GM19043 (cell line): ENCODE results near the gene OSBPL5.

ENCODE experiments used
- ATAC-seq: cut with Tn5 transposase; IDR thresholded peaks from one replicate; pipeline ENCODE4 v1.9.1; 2021; ENCODE audit warnings: low read depth; ENCODE audit not compliant: unreplicated experiment

OSBPL5 gene

DNA sequence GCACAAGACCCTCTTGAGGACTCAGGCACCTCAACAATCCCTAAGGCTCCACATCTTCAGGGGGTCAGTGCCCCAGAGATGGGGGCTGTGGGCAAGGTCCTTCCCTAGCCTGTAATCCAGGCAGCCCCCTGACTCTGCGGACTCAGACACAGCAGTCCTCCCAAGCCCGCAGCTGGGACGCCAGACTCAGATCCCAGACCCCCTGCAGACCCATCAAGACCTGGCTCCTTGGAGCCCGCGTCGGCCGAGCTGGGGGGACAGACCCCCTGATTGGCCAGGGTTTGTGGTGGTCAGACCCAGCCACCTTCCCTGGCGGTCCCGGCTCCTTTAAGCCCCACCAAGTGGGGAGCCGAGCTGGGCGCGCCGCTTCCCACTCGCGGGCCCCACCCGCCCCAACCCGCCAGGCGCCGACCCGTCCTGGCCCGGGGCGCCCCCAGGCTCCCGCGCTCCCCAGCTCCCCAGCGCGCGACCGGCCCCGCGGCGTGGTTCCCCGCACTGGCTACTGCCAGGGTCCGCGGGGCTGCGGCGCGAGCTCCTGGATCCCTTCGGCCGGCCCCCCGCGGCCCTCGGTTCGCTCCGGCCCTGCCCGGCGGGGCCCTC, 458 bp downstream of the OSBPL5 start:
- ATAC-seq = no peak

DNA sequence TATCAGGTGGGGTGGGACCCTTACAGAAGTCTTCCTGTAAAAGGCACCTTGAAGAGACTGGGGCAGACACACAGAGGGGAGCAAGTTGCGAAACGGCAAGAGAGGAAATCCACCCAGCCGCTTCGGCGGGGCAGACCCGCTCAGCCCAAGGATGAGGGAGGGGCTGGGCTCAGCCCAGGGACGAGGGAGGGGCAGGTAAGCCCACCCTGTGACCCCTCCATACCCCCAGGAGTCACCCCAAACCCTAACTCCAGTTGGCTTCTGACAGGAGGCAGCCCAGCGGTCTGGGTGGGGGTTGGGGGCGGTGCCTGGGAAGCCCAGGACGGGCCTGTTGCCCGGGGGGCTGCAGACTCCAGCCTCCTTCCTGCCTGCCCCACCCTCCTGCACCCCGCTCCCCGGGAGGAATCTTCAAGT, 965 bp downstream of the OSBPL5 start:
- ATAC-seq = no peak

DNA sequence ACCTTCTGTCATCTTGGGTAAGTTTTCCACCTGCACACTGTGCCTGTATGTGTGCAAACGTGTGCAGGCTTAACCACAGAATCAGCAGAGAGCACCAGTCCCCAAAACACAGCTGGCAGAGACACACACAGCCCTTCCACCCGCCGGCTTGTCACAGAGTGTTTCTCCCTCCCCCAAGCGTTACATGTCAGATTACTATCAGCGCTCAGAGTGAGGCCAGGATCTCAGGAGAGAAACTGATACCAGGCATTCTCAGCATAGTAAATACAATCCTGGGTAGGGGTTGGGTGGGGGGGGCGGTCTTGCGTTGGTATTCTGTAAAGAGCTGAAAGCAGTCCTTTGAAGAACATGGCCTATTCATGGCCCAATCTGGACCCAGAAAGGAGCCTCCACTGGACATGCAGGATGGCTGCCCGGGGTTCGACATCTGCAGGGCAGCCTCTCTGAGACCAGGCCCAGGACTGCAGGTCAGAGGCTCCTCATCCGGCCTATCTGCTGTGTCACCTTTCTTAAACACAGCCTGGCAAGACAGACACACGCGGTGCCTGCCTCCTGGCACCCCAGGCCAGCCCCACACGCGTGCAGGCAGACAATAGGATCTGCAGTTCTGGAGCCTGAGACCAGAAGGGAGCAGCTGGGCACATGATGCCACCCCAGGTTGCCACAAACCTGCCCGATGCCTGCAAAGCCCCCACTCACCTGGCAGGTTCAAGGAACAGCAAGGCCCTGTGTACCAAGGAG, 1.7 kb downstream of the OSBPL5 start:
- no peak for ATAC-seq

DNA sequence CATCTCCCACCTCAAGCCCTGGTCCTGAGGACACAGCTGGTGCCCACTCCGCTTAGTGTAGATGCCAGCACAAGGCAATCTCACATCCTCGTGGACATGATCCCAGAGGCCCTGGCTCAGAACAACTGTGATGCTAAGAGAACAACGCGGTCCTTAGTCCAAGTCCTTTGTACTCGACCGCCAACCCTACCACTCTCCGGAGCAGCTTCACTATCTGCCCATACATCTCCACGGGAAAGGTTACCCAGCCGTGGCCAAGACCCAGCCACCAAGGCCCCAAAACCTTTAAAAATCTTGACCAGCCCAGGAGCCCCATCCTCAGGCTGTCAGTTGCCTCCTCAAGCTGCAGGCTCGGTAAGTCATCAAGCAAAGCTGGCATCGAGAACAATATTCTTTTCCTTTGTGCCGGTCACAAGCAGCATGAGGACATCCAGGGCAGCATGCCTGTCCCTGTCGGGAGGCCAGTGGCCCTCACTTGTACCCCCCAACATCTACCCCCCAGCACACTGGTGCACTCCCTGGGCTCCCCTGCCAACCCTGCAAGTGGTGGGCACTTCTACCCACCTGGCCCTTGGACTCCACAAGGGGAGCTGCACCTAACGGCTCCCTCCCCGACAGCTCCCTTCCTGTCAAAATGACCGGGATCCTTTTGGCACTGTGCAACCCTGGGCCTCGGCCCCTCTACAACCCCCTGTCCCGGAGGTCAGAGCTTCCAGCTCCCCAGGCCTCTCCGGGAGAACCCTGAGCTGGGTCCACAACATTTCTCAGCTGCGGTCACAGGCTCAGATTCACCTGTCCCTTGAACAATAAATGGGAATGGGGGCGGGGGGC, 2.5 kb downstream of the OSBPL5 start:
- no peak for ATAC-seq

DNA sequence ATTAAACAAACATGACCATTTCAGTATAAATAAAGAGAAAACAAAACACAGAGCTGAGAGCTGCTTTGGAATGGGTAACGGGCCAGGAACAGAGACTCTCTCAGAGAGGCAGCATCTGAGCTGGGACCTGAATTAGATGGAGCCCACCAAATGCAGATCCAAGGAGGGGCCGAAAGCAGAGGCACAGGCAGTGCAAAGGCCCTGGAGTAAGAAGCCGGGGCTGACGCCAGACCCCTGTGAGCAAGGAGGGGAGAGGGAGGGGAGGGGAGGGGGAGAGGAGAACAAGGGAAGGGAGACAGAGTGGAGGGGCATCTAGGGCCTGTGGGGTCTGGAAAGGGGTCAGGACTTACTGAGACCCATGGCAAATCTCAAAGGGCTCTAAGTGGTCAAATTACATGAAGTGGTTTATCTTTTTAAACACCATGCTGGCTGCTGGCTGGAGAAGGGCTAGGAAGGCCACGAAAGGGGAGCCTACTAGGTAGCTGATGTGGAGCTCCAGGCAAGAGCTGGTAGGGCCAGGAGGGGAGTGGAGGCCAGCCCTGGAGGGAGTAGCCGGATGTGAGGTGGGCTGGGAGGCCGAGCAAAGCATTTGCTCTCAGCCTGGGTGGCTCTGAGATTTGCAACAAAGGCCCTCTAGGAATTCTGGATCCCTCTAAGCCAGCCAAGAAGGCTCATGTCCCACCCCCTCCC, 3.2 kb downstream of the OSBPL5 start:
- no peak for ATAC-seq

DNA sequence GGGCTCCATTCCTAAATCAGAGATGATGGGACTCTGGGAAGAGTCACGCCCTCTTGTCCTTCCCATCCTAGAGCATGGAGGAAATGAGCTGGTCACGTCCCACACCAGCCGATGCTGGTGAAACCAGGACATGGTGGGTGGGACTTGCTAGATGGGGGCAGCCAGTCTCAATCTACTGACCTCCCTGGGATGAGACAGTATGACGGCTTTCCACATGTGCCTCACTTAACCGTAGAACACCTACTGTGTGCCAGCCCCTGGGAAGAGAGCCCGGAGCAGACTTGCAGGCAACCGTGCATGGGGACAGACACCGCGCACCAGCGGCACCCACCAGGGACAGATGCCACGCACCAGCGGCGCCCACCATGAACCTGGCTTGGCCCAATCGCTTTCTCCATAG, 3.8 kb downstream of the OSBPL5 start:
- no peak for ATAC-seq

DNA sequence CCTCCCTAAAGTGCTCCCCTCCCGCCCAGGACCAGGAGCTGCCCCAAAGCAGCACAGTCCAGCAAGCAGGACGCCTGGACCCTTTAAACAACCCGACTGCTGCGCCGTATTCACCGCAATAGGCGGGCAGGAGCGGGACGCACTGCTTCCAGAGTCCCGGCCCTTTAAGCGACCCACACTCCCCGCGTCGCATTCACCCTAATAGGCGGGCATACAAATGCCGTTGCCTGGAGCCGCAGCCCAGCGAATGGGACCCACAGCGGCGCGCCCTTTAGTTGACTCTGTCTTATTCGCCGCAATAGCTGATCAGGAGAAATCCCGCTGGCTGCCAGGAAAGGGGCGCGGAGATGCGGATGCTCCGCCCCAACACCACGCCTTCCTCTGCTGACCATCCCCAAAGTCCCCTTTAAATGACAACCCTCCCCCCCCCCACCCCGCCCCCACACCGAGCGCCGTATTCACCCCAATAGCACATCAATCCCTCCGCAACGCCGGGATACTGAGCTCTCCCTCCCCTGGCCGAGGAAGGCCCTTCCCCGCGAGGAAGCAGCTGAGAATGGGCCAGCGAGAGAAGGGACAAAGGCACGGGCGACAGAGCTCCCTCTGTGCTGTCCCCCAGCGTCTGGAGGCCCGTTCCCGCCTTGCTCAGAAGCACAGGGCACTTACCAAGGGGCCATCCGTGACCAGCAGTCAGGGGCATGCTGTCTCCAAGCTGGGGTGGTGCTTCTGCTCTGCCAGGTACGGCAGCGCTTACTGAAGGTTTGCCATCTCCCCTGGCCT, 4.7 kb downstream of the OSBPL5 start:
- no peak for ATAC-seq

DNA sequence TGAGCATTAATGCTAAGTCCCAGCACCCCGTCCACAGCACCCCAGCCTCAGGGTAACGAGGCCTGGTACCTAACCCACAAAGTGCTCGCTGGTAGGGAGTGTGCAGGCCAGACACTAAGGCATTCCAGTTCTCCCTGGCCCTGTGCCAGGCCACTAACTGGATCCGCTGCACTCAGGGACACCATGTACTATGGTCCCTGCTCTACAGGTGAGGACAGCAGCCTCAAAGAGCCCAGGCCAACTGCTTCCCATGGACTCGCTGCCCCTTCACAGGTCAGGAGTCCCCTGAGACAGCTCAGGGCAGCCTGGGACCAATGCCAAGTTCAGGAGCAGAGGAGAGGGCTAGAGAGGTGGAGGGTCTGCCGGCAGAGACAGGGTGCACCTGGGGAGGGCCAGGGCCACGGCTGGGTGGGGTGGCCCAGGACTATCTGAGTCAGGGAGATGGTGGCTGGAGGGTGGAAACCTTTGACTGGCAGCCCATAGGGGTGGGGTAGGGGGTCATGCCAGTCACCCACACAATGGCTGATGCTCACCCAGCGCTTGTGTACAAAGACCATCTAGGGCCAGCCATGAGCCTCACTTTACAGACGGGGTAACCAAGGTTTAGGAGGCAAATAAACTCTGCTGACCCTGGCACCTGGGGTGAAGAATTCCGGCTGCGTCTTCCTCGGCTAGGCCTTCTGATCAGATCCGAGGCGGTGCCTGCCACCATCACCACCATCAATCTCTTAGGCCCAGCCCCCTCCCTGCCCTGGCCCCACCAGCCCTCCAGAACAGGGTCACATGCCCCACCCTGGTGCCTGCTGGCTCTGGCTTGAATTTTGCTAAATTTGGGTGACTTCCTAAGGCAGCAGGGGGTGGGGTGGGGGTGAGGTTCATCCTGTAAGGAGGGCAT, 5.6 kb downstream of the OSBPL5 start:
- no peak for ATAC-seq

DNA sequence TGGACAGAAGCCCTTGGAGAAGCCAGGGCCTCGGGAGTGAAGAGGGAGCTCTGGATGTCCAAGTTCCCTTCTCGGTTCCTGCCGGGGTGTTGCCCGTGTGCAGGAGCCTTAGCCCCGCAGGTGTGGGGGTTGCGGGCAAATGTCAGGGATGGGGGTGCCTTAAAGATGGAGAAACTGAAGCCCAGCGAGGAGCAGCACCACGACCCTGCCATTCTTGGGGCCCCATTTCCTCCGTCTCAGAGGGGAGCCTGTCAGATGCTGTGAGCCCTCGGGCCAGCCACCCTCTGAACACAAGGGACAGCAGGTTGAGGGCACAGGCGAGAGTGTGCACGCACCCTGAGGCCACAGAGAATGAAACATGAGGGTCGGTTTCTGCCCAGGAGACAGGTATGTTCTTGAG, 6.3 kb downstream of the OSBPL5 start:
- ATAC-seq = no peak

DNA sequence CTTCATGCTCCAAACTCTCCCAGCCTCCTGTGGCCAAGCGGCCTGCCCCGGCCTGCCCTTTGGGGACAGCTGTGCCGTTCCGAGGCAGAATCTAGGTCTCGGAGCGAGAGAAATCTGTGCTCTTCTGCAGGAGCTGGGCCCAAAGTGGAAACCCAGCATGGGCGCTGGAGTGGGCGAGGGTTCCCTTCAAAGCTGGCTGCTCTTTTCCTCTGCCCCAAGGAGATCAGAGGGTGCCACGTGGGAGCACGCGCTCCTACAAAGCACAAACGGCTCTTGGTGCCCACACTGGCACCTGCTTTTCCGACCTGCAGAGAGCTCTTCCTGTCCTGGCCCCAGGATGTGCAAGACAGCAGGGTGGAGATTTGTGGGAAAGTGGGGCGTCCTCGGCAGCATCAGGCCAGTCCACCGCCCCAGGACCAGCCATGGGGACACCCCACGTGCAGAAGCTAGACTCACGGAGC, 6.9 kb downstream of the OSBPL5 start:
- ATAC-seq = no peak

DNA sequence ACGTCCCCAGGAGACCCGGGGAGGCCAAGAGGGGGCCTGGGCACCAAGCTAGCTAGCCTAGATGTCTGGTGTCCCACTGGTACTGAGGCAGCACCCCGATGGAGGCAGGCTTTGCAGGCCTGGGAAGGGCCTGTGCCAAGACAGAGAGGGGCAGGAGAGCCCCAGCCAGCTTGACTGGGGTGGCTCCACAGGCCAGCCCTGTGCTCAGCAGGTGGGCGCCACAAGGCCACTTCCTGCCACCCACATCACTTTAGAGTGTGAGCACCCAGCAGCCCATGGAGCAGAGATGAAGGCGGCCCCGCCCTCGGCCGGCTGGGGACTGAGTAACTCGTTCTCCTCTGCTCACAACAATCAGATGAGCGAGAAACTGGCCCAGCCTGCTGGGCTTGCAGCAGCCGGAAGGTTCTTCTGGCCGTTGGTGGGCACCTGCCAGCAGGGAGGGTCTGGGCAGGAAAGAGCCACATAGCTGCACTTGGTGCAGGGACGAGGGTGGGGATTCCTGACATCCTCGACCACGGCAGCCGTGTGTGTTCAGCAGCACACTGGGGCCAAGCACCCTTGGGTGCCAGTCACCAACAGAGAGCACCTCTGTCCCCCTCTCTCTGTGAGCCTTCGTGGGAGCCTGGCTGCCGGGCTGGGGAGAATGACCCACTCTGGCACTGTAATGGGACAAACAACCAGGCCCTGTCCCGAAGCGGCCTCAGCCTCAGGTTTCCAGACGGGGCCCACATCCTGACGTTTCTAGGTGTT, 7.6 kb downstream of the OSBPL5 start:
- no peak for ATAC-seq

DNA sequence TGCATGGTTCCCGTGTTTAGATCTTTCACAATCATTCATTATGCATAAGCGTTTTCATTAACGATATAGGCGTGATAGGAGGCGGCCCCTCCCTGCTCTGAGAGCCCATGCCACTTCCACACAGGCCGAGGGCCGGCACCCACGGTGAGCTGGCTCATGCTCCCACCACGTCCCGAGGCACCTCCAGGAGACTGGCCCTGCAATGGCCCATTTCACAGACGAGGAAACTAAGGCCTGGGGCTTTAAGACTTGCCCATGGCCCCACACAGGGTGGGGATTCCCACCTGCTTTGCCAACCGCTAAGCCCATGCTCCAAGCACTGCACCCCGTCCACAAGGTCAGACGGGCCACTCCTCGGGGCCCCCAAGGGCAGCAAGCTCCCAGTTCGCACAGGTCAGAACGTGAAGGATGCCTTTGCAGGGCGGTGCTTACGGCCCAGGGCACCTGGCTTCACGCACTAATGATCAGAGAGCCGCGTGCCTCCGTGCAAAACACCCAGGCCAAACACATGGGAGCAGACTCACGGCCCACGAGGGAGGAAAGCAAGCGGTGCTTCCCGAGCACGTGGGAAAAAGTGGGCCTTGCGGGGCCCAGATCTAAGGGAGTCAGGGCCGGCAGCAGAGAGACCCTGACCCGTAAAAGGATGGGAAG, 8.3 kb downstream of the OSBPL5 start:
- ATAC-seq = no peak

DNA sequence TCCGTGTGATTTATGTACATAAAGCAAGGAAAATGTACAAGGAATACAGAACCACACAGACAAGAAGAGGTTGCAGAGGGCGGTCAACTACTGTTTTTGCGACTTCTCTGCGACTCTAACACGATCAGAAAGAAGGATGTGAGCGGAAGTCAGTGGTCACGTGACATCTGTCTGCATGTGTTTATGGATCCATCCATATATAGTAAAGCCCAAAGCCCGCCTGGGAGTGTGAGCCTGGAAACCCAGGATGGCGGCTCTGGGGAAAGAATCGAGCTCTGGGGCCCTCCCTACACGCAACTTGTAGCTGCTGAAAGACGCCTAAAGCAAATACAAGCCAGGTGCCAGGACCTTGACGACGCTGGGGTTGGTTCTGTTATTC, 8.8 kb downstream of the OSBPL5 start:
- ATAC-seq = no peak

DNA sequence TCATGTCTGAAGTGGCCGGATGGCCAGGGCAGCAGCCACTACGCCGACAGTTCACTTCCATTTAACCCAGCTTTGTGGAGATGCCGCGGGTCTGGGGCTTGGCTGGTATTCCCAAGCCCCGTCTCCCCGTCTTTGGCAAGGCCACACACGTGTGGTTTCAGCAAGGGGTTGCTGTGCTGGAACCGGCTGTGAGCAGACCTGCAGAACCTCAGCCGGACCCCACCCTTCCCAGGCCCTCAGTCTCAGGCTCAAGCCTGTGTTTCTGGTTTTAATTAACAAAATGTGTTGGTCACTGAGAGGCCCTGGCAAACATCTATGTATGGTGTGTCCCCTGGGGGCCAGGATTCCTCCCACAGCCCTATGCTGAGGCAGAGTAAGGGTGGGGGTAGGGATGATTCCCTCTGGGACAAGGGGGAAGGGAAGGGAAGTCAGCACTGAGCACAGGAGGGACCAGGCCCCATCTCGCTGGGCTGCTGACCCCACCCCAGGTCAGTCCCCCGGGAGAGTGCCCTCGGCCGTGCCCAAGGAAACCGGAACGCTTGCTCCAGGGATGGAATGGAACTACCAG, 9.3 kb downstream of the OSBPL5 start:
- no peak for ATAC-seq

DNA sequence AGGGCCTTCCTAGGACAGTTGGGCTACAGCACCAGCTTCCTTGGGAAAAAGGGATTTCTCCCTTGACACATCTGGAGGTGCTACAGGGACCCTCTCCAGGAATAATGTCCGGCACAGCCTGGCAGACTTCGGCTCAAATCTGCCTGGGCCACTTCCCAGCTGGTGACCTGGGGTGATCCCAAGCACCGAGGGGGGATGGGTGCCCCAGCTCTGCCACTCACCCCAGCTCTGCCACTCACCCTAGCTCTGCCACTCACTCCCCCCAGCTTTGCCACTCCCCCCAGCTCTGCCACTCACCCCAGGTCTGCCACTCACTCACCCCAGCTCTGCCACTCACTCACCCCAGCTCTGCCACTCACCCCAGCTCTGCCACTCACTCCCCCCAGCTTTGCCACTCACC, 9.9 kb downstream of the OSBPL5 start:
- ATAC-seq = no peak

DNA sequence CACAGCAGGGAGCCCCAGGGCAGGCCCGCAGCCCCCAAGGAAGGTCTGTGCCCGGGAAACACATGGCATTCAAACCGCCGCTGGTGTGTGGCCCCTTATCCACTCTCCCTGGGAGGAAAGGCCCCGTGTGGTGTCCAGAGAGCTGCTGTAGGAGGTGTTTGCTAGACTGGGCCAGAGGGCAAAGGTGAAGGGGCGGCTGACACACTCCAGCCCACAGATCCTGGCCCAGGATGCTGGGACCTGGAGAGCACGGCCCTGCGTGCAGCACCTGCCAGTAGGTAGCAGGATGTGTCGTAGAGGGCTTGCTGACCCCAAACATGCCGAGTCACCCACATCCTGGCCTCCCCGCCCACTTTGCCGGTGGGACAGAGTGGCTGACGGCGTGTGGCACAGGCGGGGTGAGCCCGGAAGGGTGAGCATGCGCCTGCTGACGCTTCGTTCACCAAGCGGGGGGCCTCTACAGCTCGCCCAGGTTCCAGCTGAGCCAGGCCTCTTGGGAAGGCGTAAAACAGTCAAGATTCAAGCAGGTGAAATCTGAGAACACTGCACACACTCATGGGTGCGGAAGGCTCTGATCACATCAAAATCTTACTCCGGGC, 11.0 kb downstream of the OSBPL5 start:
- no peak for ATAC-seq

DNA sequence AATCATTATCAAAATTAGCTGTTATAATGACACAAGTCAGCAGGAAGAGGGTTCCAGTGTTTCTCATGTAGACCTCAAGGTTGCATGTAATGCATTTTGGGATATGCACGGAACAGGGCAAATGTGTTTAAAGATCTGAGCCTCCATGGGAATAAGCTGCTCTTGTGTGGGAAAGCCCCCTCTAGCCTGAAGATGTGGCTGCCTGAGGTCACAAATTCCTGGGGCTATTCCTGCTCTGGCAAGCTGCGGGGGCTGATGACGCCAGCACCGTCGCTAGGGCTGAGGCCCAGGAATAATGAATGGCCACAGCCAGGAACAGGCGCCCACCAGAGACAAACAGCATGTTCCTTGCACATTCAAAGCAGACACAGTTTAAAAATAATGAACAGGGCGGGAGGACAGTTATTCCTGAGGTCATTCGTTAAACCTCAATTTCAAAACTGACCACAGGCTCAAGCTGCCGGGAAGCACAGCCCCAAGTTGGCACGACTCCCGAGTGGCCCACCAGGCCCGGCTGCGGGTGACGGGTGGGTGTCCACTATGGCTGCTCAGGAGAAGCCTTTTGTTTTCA, 11.7 kb downstream of the OSBPL5 start:
- no peak for ATAC-seq
